ENCODE data around the gene XYLT1.

Gene XYLT1

GRCh38 chr16:17370223-17370707, 100.5 kb downstream of the XYLT1 start:
- no peak for DNase-seq

GRCh38 chr16:17369421-17370222, 101.1 kb downstream of the XYLT1 start:
- peak; percentile 29 for DNase-seq

GRCh38 chr16:17368951-17369350, 101.8 kb downstream of the XYLT1 start:
- DNase-seq: no peak

- DNase-seq: no peak
These were observed 102.3 kb downstream of the XYLT1 start for GRCh38 chr16:17368446-17368845.

GRCh38 chr16:17367923-17368322, 102.8 kb downstream of the XYLT1 start:
- no peak for DNase-seq

GRCh38 chr16:17367036-17367435, 103.7 kb downstream of the XYLT1 start:
- no peak for DNase-seq

GRCh38 chr16:17366299-17366961, 104.3 kb downstream of the XYLT1 start:
- no peak for DNase-seq

GRCh38 chr16:17365591-17366298, 105.0 kb downstream of the XYLT1 start:
- DNase-seq: no peak

- no peak for DNase-seq
These were observed 105.6 kb downstream of the XYLT1 start for GRCh38 chr16:17365211-17365541.

- DNase-seq: peak; percentile 24
These were observed 106.2 kb downstream of the XYLT1 start for GRCh38 chr16:17364319-17365210.

GRCh38 chr16:17362946-17363345, 107.8 kb downstream of the XYLT1 start:
- no peak for DNase-seq

- no peak for DNase-seq
These were observed 108.6 kb downstream of the XYLT1 start for GRCh38 chr16:17362183-17362582.

- no peak for DNase-seq
These were observed 110.1 kb downstream of the XYLT1 start for GRCh38 chr16:17360693-17361122.

- no peak for DNase-seq
These were observed 110.9 kb downstream of the XYLT1 start for GRCh38 chr16:17359788-17360390.

- DNase-seq: no peak
These were observed 111.9 kb downstream of the XYLT1 start for GRCh38 chr16:17358846-17359245.

GRCh38 chr16:17358355-17358754, 112.4 kb downstream of the XYLT1 start:
- no peak for DNase-seq

- DNase-seq: no peak
These were observed 113.3 kb downstream of the XYLT1 start for GRCh38 chr16:17357307-17358062.

- DNase-seq: no peak
These were observed 114.4 kb downstream of the XYLT1 start for GRCh38 chr16:17356243-17356933.

- no peak for DNase-seq
These were observed 116.1 kb downstream of the XYLT1 start for GRCh38 chr16:17354685-17355084.

- DNase-seq: no peak
These were observed 116.6 kb downstream of the XYLT1 start for GRCh38 chr16:17354141-17354601.

GRCh38 chr16:17353561-17353960, 117.2 kb downstream of the XYLT1 start:
- no peak for DNase-seq
